Stomach (tissue), 4 donors: ENCODE results near the gene MYBBP1A.
A peak's percentile ranks its signal among the peaks of the same experiment; 100 is the strongest.

Experiments
- CTCF ChIP-seq, 7 experiments: fragments of 450-650 bp in 4 of 7; fragments of 200-600 bp in 3 of 7; sonication (generic) in 3 of 7; IDR thresholded peaks; one replicate each; pipeline ENCODE4 v1.5.1; 2016 to 2019; ENCODE audit warnings: antibody characterized with exemption in 7 of 7, control low read depth in 2 of 7, mild to moderate bottlenecking in 1 of 7
- EP300 ChIP-seq: sonication (generic); formaldehyde crosslinking; IDR thresholded peaks from one replicate; pipeline ENCODE4 v1.6.1; 2017; ENCODE audit warnings: antibody characterized with exemption
- POLR2A ChIP-seq, 4 donors: fragments of 450-650 bp; IDR thresholded peaks; one replicate each; pipeline ENCODE4 v1.6.1; 2016; ENCODE audit warnings: antibody characterized with exemption in 4 of 4, control low read depth in 2 of 4, mild to moderate bottlenecking in 1 of 4, moderate library complexity in 1 of 4
- POLR2AphosphoS5 ChIP-seq, 3 donors: sonication (generic); formaldehyde crosslinking; IDR thresholded peaks; one replicate each; pipeline ENCODE4 v1.6.1; 2016; ENCODE audit warnings: antibody characterized with exemption in 3 of 3

- TF ChIP-seq POLR2AphosphoS5 (IDR thresholded peaks at IDR 0.05) (no peak), CTCF (IDR thresholded peaks at IDR 0.05) (peak in 2 of 7 experiments; percentile 18 to 32), EP300 (no peak), POLR2A (IDR thresholded peaks at IDR 0.05) (no peak)
Observed at GRCh38 chr17:4540224-4540651, 14.9 kb downstream of the MYBBP1A start.
